ENCODE data around the gene TMEM121B.

TMEM121B gene

GRCh38 chr22:17137861-17138425 lies 16.8 kb upstream of the TMEM121B start:
- no peak for DNase-seq (ENCODE audit: low spot score)

GRCh38 chr22:17137170-17137569 lies 16.0 kb upstream of the TMEM121B start:
- no peak for DNase-seq (ENCODE audit: low spot score)

- no peak for DNase-seq (ENCODE audit: low spot score)
Measured at GRCh38 chr22:17135153-17135760, 14.1 kb upstream of the TMEM121B start.

- DNase-seq (ENCODE audit: low spot score): no peak
Measured at GRCh38 chr22:17133137-17133536, 12.0 kb upstream of the TMEM121B start.

- DNase-seq (ENCODE audit: low spot score): no peak
Measured at GRCh38 chr22:17132112-17132511, 11.0 kb upstream of the TMEM121B start.

GRCh38 chr22:17131686-17132085 lies 10.5 kb upstream of the TMEM121B start:
- DNase-seq (ENCODE audit: low spot score): no peak

- no peak for DNase-seq (ENCODE audit: low spot score)
Measured at GRCh38 chr22:17130199-17130598, 9.0 kb upstream of the TMEM121B start.

GRCh38 chr22:17120711-17121232 lies 388 bp downstream of the TMEM121B start:
- DNase-seq (ENCODE audit: low spot score): no peak

GRCh38 chr22:17120281-17120680 lies 879 bp downstream of the TMEM121B start:
- no peak for DNase-seq (ENCODE audit: low spot score)

- no peak for DNase-seq (ENCODE audit: low spot score)
Measured at GRCh38 chr22:17119481-17120202, 1.5 kb downstream of the TMEM121B start.

- no peak for DNase-seq (ENCODE audit: low spot score)
Measured at GRCh38 chr22:17118342-17118741, 2.8 kb downstream of the TMEM121B start.

- DNase-seq (ENCODE audit: low spot score): no peak
Measured at GRCh38 chr22:17117890-17118289, 3.3 kb downstream of the TMEM121B start.

GRCh38 chr22:17117400-17117799 lies 3.8 kb downstream of the TMEM121B start:
- no peak for DNase-seq (ENCODE audit: low spot score)

GRCh38 chr22:17116572-17117330 lies 4.4 kb downstream of the TMEM121B start:
- DNase-seq (ENCODE audit: low spot score): no peak

GRCh38 chr22:17115945-17116565 lies 5.1 kb downstream of the TMEM121B start:
- DNase-seq (ENCODE audit: low spot score): no peak

GRCh38 chr22:17115236-17115635 lies 5.9 kb downstream of the TMEM121B start:
- no peak for DNase-seq (ENCODE audit: low spot score)

GRCh38 chr22:17114898-17115235 lies 6.3 kb downstream of the TMEM121B start:
- no peak for DNase-seq (ENCODE audit: low spot score)

- DNase-seq (ENCODE audit: low spot score): no peak
Measured at GRCh38 chr22:17114173-17114897, 6.8 kb downstream of the TMEM121B start.

GRCh38 chr22:17113600-17113999 lies 7.6 kb downstream of the TMEM121B start:
- no peak for DNase-seq (ENCODE audit: low spot score)

- no peak for DNase-seq (ENCODE audit: low spot score)
Measured at GRCh38 chr22:17112491-17113042, 8.6 kb downstream of the TMEM121B start.

Data from globus pallidus (tissue), 1 donor.